K562 (cell line): ENCODE data around the gene RNASEH2A.
"Not testable (repeated sequence)": the region's sequence is repeated elsewhere in the genome, so short reads cannot be mapped to it uniquely, and the experiment has no call there.

Experiments used
- NFRKB ChIP-seq: fragments of 450-650 bp; IDR thresholded peaks from 2 replicates; pipeline ENCODE4 v1.6.1; 2016; ENCODE audit warnings: low read depth
- NONO ChIP-seq, 2 experiments: fragments of 200-400 bp in 1 of 2; fragments of 450-650 bp in 1 of 2; formaldehyde crosslinking in 1 of 2; IDR thresholded peaks; 2 replicates each; pipeline ENCODE4 v1.6.1; 2017; ENCODE audit warnings: low read depth in 2 of 2, mild to moderate bottlenecking in 2 of 2, moderate library complexity in 2 of 2, low read length in 1 of 2
- POLR2A ChIP-seq: fragments of 450-650 bp; conservative IDR thresholded peaks from 2 replicates; pipeline ENCODE4 v1.6.1; 2016

DNA sequence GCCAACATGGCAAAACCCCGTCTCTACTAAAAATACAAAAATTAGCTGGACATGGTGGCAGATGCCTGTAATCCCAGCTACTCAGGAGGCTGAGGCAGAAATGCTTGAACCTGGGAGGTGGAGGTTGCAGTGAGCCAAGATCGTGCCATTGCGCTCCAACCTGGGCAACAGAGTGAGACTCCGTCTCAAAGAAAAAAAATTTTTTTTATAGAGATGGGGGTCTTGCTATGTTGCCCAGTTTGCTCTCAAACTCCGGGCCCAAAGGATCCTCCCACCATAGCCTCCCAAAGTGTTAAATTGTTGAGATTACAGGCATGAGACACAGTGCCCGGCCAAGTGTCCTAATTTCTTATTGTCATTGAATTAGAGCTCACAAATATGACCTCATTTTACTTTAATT, 10.8 kb downstream of the RNASEH2A start:
- not testable (repeated sequence) for TF ChIP-seq NONO (IDR thresholded peaks at IDR 0.05; ENCODE audit: low read depth in 2 of 2, low read length in 1 of 2); POLR2A; NFRKB
